ENCODE measurements around the gene ERC2.

GRCh38 chr3:55792009-55792408 is 676.3 kb downstream of the ERC2 start:
- TF ChIP-seq TCF12 (IDR thresholded peaks at IDR 0.05; ENCODE audit: low read depth), result no peak
- no peak for TF ChIP-seq REST (IDR thresholded peaks at IDR 0.05; ENCODE audit: low read depth)
- TF ChIP-seq EGR1 (IDR thresholded peaks at IDR 0.05), result no peak
- no peak for TF ChIP-seq MAX (IDR thresholded peaks at IDR 0.05)
- no peak for TF ChIP-seq YY1 (IDR thresholded peaks at IDR 0.05; ENCODE audit: low read depth)
- no peak for TF ChIP-seq ZBTB7A (IDR thresholded peaks at IDR 0.05; ENCODE audit: low read depth)
- no peak for TF ChIP-seq EP300 (IDR thresholded peaks at IDR 0.05; ENCODE audit: borderline replicate concordance)
- TF ChIP-seq RAD21 (IDR thresholded peaks at IDR 0.05; ENCODE audit: low read depth), result no peak
- no peak for TF ChIP-seq CEBPB (IDR thresholded peaks at IDR 0.05)
- no peak for TF ChIP-seq TAF1 (IDR thresholded peaks at IDR 0.05; ENCODE audit: low read depth)
- no peak for TF ChIP-seq CREB1 (IDR thresholded peaks at IDR 0.05; ENCODE audit: low read depth)

Data from Ishikawa (cell line).